Body of pancreas (tissue), 4 donors: ENCODE data around the gene ANKRD55. TPM values are rescaled to one million over a fixed set of nuclear protein-coding genes. Genes with fewer than 3 reads are reported as not detected.
A peak's percentile ranks its signal among the peaks of the same experiment; 100 is the strongest.

Source experiments
- ATAC-seq: fragments of 150-250 bp; one replicate; pipeline ENCODE4 v1.9.1; 2016
- DNase-seq, 4 donors: peaks; one replicate each; pipeline ENCODE4 v3.0.0-alpha.2; 2019
- H3K27ac ChIP-seq, 4 donors: fragments of 200-600 bp; sonication (generic); 1 replicate in 3 of 4; 2 replicates in 1 of 4; pipeline versions ENCODE4 v1.5.1 to v1.6.1; 2016 to 2019; ENCODE audit warnings: mild to moderate bottlenecking in 1 of 4, mixed read lengths in 1 of 4, moderate library complexity in 1 of 4
- H3K27me3 ChIP-seq, 2 donors: fragments of 200-600 bp; sonication (generic); one replicate each; pipeline ENCODE4 v1.6.0; 2016; ENCODE audit warnings: mild to moderate bottlenecking in 1 of 2
- H3K36me3 ChIP-seq, 2 donors: fragments of 200-600 bp; sonication (generic); replicated peaks in 1 of 2; 2 replicates each; pipeline ENCODE4 v1.5.1; 2016; ENCODE audit warnings: low read depth in 2 of 2; ENCODE audit not compliant: insufficient read depth in 1 of 2
- H3K4me1 ChIP-seq: fragments of 200-600 bp; sonication (generic); one replicate; pipeline ENCODE4 v1.6.0; 2016
- H3K4me3 ChIP-seq, 2 donors: fragments of 200-600 bp; sonication (generic); 1 replicate in 1 of 2; 2 replicates in 1 of 2; pipeline ENCODE4 v1.5.1; 2016 to 2019
- H3K9me3 ChIP-seq, 3 donors: fragments of 200-600 bp; sonication (generic); 1 replicate in 2 of 3; 2 replicates in 1 of 3; pipeline ENCODE4 v1.5.1; 2016
- POLR2A ChIP-seq, 3 donors: fragments of 450-650 bp; IDR thresholded peaks; one replicate each; pipeline ENCODE4 v1.6.1; 2016; ENCODE audit warnings: antibody characterized with exemption in 3 of 3, mild to moderate bottlenecking in 2 of 3
- WGBS, 2 donors: methylation state at CpG; one replicate each; pipeline ENCODE4 v1.1.5; 2017; 5-methylcytosine and 5-hydroxymethylcytosine counted together
- intact Hi-C: fragments of 100-400 bp; cut with DNase I; formaldehyde crosslinking; loops from one replicate; pipeline ENCODE4 v1.15.1; 2023
- total RNA-seq, 2 donors: library from RNA; depleted of rRNA; stranded (reverse); fragments of >200 nt; gene quantifications; one replicate each; pipeline ENCODE4 v1.1.0, GENCODE V29; 2016
- TF ChIP-seq, protein P1 (sequence below), 7 experiments: fragments of 450-650 bp in 4 of 7; fragments of 200-600 bp in 3 of 7; sonication (generic) in 3 of 7; IDR thresholded peaks; one replicate each; pipeline ENCODE4 v1.5.1; 2016 to 2019; ENCODE audit warnings: antibody characterized with exemption in 7 of 7

The ANKRD55 gene
- not detected for total RNA-seq

- ATAC-seq (no peak), DNase-seq (no peak)
- no peak within 1 kb of the TSS for H3K4me3 ChIP-seq
- H3K4me1 ChIP-seq, result no peaks in the 10 kb centered on the region
- H3K36me3 ChIP-seq, result no peaks in the 10 kb centered on the region
- intact Hi-C loops, result no loop called here
- TF ChIP-seq, protein P1, sequence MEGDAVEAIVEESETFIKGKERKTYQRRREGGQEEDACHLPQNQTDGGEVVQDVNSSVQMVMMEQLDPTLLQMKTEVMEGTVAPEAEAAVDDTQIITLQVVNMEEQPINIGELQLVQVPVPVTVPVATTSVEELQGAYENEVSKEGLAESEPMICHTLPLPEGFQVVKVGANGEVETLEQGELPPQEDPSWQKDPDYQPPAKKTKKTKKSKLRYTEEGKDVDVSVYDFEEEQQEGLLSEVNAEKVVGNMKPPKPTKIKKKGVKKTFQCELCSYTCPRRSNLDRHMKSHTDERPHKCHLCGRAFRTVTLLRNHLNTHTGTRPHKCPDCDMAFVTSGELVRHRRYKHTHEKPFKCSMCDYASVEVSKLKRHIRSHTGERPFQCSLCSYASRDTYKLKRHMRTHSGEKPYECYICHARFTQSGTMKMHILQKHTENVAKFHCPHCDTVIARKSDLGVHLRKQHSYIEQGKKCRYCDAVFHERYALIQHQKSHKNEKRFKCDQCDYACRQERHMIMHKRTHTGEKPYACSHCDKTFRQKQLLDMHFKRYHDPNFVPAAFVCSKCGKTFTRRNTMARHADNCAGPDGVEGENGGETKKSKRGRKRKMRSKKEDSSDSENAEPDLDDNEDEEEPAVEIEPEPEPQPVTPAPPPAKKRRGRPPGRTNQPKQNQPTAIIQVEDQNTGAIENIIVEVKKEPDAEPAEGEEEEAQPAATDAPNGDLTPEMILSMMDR (IDR thresholded peaks at IDR 0.05), result no peak
- TF ChIP-seq POLR2A (IDR thresholded peaks at IDR 0.05), result no peak
- WGBS, 2 donors, result 25 to 30% methylated on average over 8 of the region's 8 CpGs
- H3K9me3 ChIP-seq, result no peaks in the 10 kb centered on the region
- H3K27ac ChIP-seq, result no peak within 1 kb of the TSS
- H3K27me3 ChIP-seq, result no peaks in the 10 kb centered on the region
Measured at GRCh38 chr5:56233230-56233629, at the start of gene ANKRD55. Gene ANKRD55, minus strand, starts transcription at chr5:56233330. Its CDS starts 417 bp downstream, at chr5:56232913.

- Histone ChIP-seq H3K4me1 (peaks cover 43% of the 10 kb centered on the region), H3K9me3 (no peaks in the 10 kb centered on the region), H3K27ac (no peak overlapping the region), H3K27me3 (no peaks in the 10 kb centered on the region), H3K36me3 (no peaks in the 10 kb centered on the region), H3K4me3 (no peak overlapping the region)
- intact Hi-C loops, result no loop called here
- TF ChIP-seq, protein P1 (IDR thresholded peaks at IDR 0.05), result no peak
- TF ChIP-seq POLR2A (IDR thresholded peaks at IDR 0.05), result no peak
- no peak for ATAC-seq
- DNase-seq, result no peak
- WGBS, 2 donors, result 95 to 100% methylated on average over 1 of the region's 1 CpG
Measured at GRCh38 chr5:56282216-56282615, 49.1 kb upstream of the ANKRD55 start.

- TF ChIP-seq POLR2A (IDR thresholded peaks at IDR 0.05), result no peak
- TF ChIP-seq, protein P1 (IDR thresholded peaks at IDR 0.05), result no peak
- no peaks in the 10 kb centered on the region for H3K27me3 ChIP-seq
- H3K36me3 ChIP-seq, result no peaks in the 10 kb centered on the region
- H3K4me1 ChIP-seq, result peaks cover 40% of the 10 kb centered on the region
- intact Hi-C loops, result no loop called here
- H3K4me3 ChIP-seq, result no peak overlapping the region
- ATAC-seq (no peak), DNase-seq (no peak)
- H3K27ac ChIP-seq, result no peak overlapping the region
- H3K9me3 ChIP-seq, result no peaks in the 10 kb centered on the region
- WGBS, 2 donors, result 74 to 82% methylated on average over 5 of the region's 5 CpGs
Measured at GRCh38 chr5:56281489-56282165, 48.5 kb upstream of the ANKRD55 start.

DNA sequence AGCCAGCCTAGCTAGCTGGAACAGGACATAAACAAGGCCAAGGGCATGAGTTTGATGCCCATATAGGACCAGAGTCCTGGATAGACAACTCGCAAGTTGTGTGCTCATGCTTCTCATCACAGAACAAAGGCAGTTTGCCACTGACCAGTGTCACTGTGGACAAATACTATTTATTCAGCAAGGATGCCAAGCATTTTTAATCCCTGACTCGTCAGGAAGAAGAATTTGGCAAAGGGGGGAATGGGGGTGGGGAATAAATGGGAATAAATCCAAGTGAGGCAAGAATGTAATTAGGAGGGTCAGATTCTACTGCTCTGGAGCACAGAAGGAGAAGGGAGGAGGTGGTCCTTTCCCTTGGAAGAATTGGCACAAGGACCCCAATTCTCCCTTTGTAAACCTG lies 46.8 kb upstream of the ANKRD55 start:
- 23 to 42% methylated on average over 2 of the region's 2 CpGs for WGBS, 2 donors
- H3K27me3 ChIP-seq, result no peaks in the 10 kb centered on the region
- intact Hi-C loops, result no loop called here
- H3K4me3 ChIP-seq, result no peak overlapping the region
- H3K9me3 ChIP-seq, result no peaks in the 10 kb centered on the region
- DNase-seq, result peak in 2 of 4 donors; percentile 42 to 48
- H3K27ac ChIP-seq, result peak overlapping the region in 3 of 4 donors; percentile 34 to 60 (median 53)
- no peaks in the 10 kb centered on the region for H3K36me3 ChIP-seq
- TF ChIP-seq, protein P1 (IDR thresholded peaks at IDR 0.05), result no peak
- no peak for TF ChIP-seq POLR2A (IDR thresholded peaks at IDR 0.05)
- peaks cover 38% of the 10 kb centered on the region for H3K4me1 ChIP-seq
- peak; percentile 84 for ATAC-seq

- intact Hi-C loops, result no loop called here
- Histone ChIP-seq H3K4me1 (peaks cover 38% of the 10 kb centered on the region), H3K9me3 (no peaks in the 10 kb centered on the region), H3K27ac (peak overlapping the region in 3 of 4 donors; percentile 34 to 60 (median 53)), H3K27me3 (no peaks in the 10 kb centered on the region), H3K4me3 (no peak overlapping the region), H3K36me3 (no peaks in the 10 kb centered on the region)
- DNase-seq (no peak), ATAC-seq (no peak)
- no peak for TF ChIP-seq POLR2A (IDR thresholded peaks at IDR 0.05)
- TF ChIP-seq, protein P1 (IDR thresholded peaks at IDR 0.05), result no peak
- WGBS, 2 donors, result 83 to 89% methylated on average over 5 to 6 of the region's 6 CpGs
Measured at GRCh38 chr5:56279291-56279690, 46.2 kb upstream of the ANKRD55 start.
